AG08395 (cell line): ENCODE measurements around the gene WFS1.

Experiments
- DNase-seq: peaks from one replicate; pipeline ENCODE4 v3.0.0; 2012; ENCODE audit warnings: mixed read lengths, low spot score

WFS1 gene

DNA sequence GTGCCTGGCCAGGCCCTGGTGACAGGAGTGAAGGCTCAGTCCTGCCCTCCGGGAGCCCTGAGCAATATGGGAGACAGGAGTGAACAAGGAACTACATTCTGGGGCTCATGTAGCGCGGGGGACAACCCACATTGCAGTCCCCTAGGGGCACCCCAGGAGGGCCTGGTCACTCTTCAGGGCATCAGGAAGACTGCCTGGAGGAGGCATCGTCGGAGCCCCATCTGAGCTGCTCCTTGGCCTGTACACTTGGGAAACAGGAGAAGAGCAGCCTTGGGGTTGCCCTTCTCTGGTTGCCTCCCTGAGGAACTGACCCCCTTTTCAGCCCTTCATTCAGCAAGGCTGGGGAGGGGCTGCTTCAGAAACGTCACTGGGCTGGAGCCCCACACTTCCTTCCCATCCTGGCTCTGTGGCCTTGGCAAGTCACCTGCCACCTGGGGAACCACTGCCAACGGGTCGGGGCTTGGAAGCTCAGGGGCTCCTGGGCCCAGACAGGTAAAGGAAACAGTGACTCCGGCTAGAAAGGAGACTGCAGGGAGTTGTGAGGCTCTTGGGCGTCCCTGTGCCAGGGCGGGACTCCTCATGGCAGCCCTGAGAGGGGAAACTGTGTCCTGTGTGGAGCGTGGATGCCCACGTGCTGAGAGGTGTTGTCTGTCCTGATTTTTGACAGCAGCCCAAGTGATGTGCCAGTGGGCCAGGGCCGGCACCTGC, 10.1 kb downstream of the WFS1 start:
- no peak for DNase-seq

DNA sequence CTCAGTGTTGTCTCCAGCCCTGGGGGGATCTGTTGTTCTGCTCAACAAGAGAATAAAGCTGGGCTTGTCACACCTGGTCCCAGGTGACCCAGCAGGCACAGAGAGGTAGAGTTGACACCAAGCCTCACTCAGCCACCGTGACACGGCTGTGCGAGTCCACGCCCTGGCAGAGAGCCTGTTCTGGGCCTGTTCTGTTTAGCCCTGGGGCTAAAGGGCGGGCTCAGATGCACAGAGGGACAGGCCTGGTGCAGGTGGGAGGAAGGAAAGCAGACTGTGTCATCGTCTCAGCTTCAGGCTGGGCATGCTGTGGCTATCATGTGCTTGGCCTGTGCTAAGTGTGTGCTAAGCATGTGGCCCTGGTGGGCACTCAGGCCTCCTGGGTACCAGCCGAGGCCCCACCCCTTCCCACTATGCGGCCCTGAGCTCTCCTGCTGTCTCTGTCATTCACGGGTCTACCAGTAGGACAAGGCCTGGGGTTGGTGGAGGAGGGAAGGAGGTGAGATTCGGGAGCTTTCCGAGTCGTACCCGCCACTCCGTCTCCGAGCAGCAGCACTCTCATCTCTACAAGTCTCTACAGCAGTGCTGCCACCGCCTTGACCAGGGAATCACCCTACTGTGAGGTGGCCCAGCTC, 10.8 kb downstream of the WFS1 start:
- no peak for DNase-seq

DNA sequence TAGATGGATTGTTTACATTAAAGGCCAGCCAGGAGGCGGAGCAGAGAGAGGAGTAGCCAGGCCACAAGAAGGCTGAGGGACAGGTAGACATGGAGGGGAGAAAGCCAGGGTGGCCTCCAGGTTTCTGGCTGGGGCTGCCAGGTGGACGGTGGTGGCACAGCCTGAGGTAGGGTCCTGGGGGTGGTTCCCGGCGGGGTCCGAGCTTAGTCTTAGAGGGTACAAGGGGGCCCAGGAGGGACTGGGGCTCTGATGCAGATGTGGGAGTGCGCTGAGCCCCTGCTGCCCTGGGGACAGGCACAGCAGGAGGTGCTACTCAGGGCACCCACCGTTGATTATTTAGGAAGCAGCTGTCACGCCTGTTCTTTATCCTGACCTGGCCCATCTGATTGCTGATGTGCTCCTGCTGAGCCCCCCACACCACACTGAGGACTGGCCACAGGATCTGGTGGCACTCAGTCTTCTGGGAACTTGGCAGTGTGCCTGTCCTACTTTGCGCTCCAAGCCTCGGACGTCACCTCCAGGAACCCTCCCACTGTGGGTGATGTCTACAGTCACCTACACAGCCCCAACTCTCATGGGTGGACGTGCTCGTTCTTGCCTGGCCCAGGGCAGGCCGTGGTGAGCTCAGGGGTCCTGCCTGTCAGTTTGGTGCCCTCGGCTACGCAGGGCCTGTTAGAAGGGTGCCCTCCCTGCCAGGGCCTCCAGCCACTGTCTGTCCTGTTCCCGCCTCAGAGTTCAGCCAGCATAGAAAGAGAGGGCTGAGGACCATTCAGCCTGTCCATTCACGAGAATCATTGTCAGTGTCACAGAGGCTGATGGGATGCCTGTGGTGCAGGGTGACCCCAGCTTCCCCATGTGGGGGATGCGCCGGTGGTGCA, 12.0 kb downstream of the WFS1 start:
- DNase-seq: no peak

DNA sequence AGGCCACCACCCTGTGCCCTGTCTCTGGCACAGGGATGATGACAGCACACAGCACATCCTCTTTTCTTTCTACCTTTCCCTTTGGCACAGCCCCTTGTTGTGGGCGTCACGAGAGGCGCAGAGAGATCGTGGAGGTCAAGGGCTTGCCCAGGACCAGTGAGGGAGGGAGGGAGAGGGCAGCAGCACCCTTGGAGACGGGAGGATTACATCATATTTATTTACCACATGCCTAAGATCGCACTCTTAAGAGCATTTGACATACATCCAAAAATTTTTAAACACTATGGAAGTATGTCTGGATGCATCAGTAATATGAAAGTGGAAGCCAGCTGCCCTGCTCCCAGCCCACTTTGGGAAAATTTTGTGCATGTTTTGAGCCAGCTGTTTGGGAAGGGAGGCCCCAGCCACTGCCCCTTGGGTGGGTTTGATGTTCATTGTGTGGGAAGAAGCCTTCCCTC, 12.7 kb downstream of the WFS1 start:
- DNase-seq: no peak

DNA sequence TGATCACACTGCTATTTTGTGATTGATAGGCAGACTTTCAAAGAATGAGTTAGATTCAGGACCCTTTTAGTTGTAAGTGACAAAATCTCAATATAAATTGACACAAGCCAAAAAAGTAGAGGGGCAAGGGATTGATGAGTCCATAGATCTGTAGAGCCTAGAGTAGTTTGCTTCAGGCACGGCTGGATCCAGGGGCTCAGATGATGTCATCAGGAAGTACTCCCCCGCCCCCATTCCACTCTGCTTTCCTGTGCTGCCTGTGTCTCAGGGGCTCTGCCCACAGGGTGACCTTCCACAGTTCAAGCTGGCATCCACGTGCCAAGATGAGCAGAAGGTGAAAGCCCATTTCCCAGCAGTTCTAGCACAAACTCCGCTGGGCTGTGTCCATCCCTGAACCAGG, 13.6 kb downstream of the WFS1 start:
- DNase-seq: no peak

DNA sequence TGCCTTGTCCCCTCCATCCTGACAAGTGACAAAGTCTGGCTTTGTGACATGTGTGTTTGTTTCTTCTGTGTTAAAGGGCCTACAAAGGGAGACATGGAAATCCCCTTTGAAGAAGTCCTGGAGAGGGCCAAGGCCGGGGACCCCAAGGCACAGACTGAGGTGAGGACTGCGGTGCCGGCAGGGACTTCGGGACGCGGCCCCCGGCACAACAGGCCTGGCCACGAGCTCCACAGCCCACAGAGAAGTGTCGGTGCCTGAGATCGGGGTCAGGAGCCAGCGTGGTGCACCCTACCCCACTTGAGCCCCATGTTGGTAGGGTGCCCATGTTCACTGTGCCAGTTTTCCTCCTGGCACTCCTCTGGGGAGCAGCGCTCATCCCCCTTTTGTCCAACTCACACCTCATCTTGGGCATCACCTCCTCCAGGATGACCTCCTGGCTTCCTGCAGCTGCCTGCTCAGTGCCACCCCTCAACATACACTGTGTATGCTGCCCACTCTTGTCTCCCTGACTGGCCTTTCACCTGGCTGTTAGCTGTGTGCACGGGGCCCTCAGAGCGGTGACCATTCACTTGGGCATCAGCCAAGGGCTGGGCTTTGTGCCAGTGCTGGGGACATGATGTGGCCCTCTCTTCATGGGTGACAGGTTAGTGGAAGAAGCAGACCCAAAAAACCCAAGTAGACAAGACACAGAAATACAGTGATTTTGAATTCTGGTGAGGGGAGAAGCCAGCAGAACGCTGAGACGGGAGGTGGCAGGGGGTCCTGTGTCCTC, 17.6 kb downstream of the WFS1 start:
- no peak for DNase-seq

DNA sequence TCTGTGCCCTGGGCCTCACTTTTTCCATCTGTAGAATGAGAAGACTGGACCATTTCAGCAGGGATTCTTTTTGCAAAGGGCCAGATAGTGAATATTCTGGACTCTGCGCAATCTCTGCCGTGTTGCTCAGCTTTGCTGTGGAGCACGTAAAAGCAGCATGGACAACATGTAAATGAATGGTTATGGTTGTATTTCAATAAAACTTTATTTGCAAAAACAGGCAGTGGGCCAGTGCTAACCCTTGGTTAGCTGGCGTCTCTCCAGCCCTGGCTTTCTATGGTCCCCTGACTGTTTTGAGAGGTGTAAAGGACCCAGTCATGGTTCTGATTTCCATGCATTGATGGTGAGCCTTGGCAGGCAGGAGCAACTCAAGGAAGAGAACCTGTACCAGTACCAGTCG, 18.7 kb downstream of the WFS1 start:
- no peak for DNase-seq

DNA sequence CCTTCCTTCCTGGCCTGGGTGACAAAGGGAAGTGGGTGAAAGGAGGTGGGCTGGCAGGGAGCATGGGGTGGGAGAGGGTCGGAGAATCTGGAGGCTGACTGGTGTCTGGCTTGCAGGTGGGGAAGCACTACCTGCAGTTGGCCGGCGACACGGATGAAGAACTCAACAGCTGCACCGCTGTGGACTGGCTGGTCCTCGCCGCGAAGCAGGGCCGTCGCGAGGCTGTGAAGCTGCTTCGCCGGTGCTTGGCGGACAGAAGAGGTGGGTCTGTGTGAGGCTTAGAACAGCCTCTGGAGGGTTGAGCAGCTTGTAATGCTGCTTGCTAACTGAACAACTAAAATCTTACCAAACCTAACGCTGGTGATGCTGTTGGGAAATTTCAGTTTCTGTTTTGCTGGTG, 19.2 kb downstream of the WFS1 start:
- no peak for DNase-seq

DNA sequence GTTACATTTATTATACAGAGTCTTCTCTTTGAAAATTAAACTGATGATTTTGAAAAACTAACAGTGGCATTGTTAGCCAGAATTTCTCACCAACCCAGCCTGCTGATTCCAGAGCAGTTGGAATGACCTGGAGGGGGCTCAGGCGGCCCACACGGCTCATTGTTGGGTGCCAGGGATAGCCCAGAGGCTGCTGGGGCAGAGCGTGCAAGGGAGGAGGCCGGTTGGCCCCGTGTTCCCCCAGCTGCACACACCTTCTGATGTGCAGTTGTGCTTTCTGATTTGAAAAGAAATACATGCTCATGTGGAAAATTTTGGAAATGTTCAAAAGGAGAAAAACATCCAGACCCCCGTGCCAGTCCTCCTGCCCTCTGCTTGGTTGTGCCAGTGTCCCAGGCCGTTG, 20.6 kb downstream of the WFS1 start:
- no peak for DNase-seq

DNA sequence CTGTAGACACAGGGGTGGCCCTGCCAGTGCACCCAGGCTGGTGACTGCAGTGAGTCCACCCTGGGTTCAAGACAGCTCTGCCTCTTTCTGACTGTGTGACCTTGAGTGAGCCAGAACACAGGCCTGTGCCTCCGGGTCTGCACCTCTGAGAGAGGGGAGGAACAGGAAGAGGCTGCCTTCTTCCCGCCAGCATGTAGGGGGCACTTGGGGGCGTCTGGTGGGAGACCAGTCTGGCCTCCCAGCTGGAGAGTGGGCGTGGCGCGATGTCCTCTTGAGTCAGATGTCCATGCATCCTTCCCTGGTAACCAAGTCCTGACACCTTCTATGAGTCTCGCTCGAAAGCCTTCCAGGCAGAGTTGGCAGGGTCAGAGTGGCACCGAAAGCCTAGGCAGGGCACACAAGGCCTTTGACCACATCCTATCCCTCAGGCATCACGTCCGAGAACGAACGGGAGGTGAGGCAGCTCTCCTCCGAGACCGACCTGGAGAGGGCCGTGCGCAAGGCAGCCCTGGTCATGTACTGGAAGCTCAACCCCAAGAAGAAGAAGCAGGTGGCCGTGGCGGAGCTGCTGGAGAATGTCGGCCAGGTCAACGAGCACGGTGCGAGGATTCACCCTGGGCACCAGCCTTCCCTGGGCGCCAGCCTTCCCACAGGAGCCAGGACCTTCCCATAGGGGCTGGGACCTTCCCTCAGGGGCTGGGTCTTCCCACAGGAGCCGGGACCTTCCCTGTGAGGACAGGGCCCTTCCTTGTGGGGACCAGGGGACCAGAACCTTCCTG, 21.3 kb downstream of the WFS1 start:
- no peak for DNase-seq

DNA sequence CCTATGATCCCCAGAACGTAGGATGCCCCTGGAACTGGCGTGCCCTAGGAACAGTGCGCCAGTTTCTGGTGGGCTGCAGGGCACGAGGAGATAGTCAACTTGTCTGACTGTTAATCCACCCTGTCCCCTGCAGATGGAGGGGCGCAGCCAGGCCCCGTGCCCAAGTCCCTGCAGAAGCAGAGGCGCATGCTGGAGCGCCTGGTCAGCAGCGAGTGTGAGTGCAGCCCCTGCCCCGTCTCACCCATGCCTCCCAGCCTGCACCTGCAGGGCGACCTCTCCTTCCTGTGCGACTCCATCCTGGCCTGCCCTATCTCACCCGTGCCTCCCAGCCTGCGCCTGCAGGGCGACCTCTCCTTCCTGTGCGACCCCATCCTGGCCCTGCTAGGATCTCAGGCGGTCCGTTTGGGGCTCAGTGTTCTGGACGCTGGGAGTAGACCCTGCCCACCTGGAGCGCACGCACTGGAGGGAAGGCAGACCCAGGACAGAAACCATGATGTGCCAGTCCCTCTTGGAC, 22.2 kb downstream of the WFS1 start:
- DNase-seq: no peak

DNA sequence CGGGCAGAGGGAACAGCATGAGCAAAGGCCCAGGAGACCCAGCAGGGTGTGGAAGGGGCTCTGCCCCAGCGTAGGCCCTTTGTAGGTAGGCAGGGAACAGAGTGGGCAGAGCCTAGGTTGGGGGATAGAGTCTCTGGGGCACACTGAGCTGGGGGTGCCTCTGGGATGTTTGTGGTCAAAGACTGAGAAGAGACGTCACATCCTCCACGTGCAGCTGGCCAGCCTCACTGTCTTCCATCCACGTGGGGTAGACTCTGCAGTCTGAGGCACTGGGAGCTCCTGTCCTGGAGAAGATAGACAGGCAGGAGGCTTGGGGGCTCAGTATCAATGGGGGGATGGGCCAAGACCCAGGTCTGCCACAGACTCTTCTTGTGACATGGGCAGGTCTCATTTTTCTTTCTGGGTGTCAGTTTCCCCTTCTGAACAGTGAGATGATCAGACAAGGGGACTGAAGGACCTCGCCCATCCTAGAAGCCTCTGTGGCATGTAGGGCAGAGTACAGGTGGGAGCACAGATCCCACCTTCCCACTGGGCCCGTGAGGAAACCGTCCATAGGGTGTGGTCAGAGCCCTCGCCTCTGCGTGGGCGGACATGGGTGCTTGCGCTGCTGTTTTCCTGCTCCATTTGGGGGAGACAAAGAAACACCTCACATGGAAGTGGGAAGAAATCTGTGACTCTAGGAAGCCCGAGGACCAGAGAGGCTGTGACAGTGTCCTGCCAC, 22.9 kb downstream of the WFS1 start:
- DNase-seq: no peak

DNA sequence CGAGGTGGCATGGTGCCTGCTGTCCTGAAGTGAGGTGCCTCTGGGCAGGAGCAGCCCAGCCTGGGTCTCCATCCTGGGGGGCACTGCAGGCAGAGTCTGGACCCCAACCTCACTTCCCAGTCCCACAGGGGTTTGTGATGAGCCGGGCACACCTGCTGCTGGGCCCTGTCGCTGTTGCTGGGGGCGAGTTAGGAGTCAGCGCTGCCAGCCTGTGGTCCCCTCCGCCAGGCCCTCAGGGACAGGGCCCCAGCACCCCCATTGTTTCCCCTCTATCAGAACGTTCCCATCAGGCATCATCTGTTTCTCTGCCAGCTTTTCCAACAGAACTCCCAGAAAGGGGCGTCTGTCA, 23.4 kb downstream of the WFS1 start:
- DNase-seq: no peak

DNA sequence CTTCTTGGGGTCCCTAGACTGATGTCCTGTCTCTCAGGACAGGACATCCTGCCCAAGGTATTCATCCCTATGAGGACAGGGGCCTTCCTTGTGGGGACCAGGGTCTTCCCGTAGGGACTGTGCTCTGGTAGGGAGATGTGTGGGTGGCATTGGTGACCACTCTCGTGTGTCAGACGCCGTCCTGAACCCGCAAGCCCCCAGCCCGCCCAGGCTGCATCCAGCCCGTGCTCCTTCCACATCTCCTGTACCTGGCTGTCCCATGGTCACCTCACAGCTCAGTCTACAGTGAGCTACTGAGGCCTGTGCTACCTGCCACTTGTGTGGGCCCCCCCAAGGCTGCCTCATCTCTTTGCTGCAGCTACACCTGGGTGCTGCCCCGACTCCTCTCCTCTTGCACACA, 24.0 kb downstream of the WFS1 start:
- DNase-seq: no peak

DNA sequence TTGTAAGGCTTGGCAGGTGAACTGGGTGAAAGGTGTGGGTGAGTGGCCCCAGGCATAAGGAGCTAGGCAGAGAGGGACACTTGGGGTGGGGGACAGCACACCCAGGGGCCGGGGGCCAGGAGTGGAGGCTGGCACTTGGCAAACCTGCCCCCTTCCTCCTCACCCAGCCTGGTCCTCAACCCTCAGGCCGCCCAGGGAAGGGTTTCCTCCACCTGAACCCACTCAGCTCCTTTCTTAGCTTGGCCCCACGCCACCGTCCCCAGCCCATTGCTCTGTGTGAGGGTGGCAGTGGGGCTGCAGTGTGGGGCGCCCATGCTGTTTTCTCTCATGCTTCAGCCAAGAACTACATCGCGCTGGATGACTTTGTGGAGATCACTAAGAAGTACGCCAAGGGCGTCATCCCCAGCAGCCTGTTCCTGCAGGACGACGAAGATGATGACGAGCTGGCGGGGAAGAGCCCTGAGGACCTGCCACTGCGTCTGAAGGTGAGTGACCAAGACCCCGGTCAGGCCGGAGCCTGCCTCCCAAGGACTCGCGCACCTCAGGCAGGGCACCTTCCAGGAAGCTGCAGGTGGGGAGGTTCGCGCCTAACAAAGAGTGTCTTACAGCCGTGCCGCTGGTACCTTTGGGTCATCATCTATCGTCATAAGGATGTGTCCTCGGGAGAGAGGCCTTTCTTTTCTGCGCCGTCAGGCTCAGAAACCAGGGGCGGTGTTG, 25.2 kb downstream of the WFS1 start:
- DNase-seq: no peak

DNA sequence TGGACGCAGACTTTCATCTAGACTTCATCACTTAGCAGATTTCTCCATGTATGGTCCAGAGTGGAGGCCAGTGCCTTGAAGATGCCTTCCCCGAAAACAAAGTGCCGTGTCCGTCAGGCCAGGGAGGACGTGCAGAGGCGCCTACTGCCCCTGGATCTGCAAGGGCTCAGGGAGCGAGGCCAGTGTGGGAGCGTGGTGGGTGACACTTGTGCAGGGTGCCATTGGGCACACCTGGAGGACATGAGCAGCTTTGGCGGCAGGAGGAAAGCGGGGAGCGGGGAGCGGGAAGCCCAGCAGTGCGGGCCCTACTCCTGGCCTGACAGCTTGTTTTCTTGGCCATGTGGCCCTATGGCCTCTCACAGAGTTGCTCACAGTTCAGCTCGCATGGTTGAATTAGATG, 25.8 kb downstream of the WFS1 start:
- no peak for DNase-seq

DNA sequence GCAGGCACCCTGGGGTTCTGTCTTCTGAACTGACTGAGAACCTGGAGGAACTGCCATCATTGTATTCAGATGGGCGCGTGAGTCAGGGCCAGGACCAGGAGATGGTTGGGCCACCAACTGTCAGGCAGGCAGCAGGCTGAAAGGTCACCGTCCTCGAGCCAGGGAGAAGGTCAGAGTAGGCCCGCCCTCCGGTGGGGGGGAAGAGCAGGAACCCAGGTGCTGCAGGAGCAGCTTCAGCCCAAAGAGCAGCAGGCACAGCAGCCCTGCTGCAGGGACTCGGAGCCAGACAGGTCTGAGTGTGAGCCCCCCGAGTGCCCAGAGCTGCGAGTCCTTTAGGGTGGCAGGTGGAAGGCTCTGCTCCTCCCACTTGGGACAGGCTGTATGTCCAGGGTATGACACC, 26.4 kb downstream of the WFS1 start:
- no peak for DNase-seq

DNA sequence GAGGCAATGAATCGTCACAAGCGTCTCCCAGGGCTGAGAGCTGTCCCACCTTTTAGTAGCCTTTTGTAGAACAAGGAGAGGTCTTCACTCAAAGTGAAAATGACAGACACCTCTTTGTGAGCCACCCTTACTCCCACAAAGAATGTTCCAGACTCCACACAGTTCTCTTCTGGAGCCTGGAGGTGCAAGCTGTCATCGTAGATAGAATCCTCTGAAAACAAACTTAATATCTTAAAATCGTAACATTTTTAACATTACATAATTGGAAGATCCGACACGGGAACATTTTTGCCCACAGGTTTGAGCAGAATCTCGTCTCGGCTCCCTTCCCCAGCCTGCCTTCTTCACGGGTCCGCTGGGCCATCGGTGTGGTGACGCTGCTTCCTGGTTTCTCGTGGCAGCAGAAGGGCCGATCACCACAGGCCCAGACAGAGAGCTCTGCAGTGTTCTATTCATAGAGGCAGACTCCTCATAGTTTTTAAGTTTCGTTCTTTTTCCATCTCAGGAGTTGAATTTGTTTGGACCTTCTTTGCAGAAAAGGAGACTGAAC, 27.7 kb downstream of the WFS1 start:
- DNase-seq: no peak

DNA sequence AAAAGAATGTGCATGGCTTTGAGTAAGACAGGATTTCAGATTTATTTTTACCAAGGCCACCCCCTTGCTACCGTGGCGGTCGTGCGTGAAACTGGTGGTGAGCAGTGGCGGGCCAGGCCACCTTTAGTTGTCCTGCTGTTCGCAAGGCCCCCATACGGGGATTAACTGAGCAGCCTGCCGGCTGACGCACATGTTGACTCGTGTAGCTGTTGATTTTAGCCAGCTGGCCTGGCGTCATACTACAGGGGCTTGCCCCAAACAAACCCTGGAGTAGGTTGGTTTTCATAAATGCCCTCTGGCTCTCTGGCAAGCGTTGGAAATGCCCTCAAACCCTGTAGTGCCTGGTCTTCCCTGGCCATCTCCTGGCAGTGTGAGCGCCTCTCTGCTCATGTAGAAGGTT, 28.4 kb downstream of the WFS1 start:
- no peak for DNase-seq

DNA sequence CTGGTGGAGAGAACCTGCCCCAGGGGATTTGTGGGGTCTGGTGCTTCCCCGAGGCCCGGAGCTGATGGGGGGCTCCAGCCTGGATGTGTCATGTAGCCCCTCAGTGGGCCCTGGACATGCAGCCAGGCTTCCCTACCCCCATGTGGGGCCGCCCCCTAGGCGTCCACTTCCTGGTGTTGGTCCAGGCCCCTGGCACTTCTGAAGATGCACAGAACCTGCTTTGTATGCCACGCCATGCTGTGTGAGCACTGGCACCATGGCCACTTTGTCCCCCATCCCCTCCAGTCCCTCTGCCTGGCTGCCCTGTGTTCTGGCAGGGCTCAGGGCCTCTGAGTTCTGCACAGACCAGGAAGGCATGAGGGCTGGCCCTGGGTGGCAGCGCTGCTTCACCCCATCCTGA, 29.2 kb downstream of the WFS1 start:
- DNase-seq: no peak
